ENCODE results near the gene TENM4.

Gene TENM4

GRCh38 chr11:79290761-79291160 lies 150.1 kb downstream of the TENM4 start:
- DNase-seq: no peak

- DNase-seq: no peak
These were observed 152.9 kb downstream of the TENM4 start for GRCh38 chr11:79287952-79288351.

GRCh38 chr11:79285756-79286155 lies 155.1 kb downstream of the TENM4 start:
- no peak for DNase-seq

- DNase-seq: no peak
These were observed 164.0 kb downstream of the TENM4 start for GRCh38 chr11:79276736-79277325.

- DNase-seq: no peak
These were observed 166.0 kb downstream of the TENM4 start for GRCh38 chr11:79274636-79275331.

GRCh38 chr11:79273781-79274180 lies 167.0 kb downstream of the TENM4 start:
- DNase-seq: no peak

GRCh38 chr11:79269611-79270307 lies 171.1 kb downstream of the TENM4 start:
- no peak for DNase-seq

- no peak for DNase-seq
These were observed 174.4 kb downstream of the TENM4 start for GRCh38 chr11:79266396-79266795.

- no peak for DNase-seq
These were observed 175.0 kb downstream of the TENM4 start for GRCh38 chr11:79265756-79266322.

GRCh38 chr11:79264284-79264683 lies 176.5 kb downstream of the TENM4 start:
- DNase-seq: no peak

GRCh38 chr11:79263001-79263400 lies 177.8 kb downstream of the TENM4 start:
- DNase-seq: no peak

- no peak for DNase-seq
These were observed 178.6 kb downstream of the TENM4 start for GRCh38 chr11:79262221-79262620.

- DNase-seq: no peak
These were observed 179.1 kb downstream of the TENM4 start for GRCh38 chr11:79261684-79262083.

GRCh38 chr11:79259800-79260199 lies 181.0 kb downstream of the TENM4 start:
- no peak for DNase-seq

GRCh38 chr11:79258576-79258975 lies 182.3 kb downstream of the TENM4 start:
- no peak for DNase-seq

- DNase-seq: no peak
These were observed 184.9 kb downstream of the TENM4 start for GRCh38 chr11:79255965-79256364.

GRCh38 chr11:79253280-79253679 lies 187.6 kb downstream of the TENM4 start:
- no peak for DNase-seq

GRCh38 chr11:79249295-79249993 lies 191.4 kb downstream of the TENM4 start:
- no peak for DNase-seq

- DNase-seq: no peak
These were observed 196.0 kb downstream of the TENM4 start for GRCh38 chr11:79244798-79245197.

- DNase-seq: no peak
These were observed 196.5 kb downstream of the TENM4 start for GRCh38 chr11:79244241-79244772.

- DNase-seq: no peak
These were observed 197.2 kb downstream of the TENM4 start for GRCh38 chr11:79243422-79244210.

GRCh38 chr11:79242616-79243015 lies 198.2 kb downstream of the TENM4 start:
- DNase-seq: no peak

Measured in CD4-positive, alpha-beta T cell treated with Interleukin-6 for 4 hours (primary cell).